Neural crest cell (in vitro differentiated cells): ENCODE results near the gene LGR5. TPM values are rescaled to one million over a fixed set of nuclear protein-coding genes. Genes with fewer than 3 reads are reported as not detected.
"Not testable (repeated sequence)": the region's sequence is repeated elsewhere in the genome, so short reads cannot be mapped to it uniquely, and the experiment has no call there.

Source experiments
- DNase-seq: peaks from one replicate; pipeline ENCODE4 v3.0.0; 2021; ENCODE audit warnings: low read depth, mixed read lengths, low spot score
- H3K27ac Mint-ChIP-seq: one replicate; pipeline ENCODE4 v1.8.0; 2021; ENCODE audit warnings: mild to moderate bottlenecking, mixed read lengths; ENCODE audit not compliant: unreplicated experiment
- H3K27me3 Mint-ChIP-seq: 2 replicates; pipeline ENCODE4 v1.8.0; 2021; ENCODE audit warnings: low read depth, mild to moderate bottlenecking, mixed read lengths
- H3K36me3 Mint-ChIP-seq: 2 replicates; pipeline ENCODE4 v1.8.0; 2021; ENCODE audit warnings: low read depth, mild to moderate bottlenecking, mixed read lengths
- H3K4me1 Mint-ChIP-seq: 2 replicates; pipeline ENCODE4 v1.8.0; 2021; ENCODE audit warnings: mixed read lengths
- H3K4me3 Mint-ChIP-seq: one replicate; pipeline ENCODE4 v1.8.0; 2021; ENCODE audit warnings: mild to moderate bottlenecking, mixed read lengths
- H3K9me3 Mint-ChIP-seq: 2 replicates; pipeline ENCODE4 v1.8.0; 2021; ENCODE audit warnings: mixed read lengths
- total RNA-seq: library from RNA; stranded (reverse); gene quantifications from 2 replicates; pipeline ENCODE4 v1.2.1, GENCODE V29; 2021
- TF ChIP-seq, protein P1 (sequence below): fragments of 200-600 bp; sonication (generic); conservative IDR thresholded peaks from 2 replicates; pipeline ENCODE4 v1.5.0; 2021; ENCODE audit warnings: antibody characterized with exemption, mild to moderate bottlenecking

LGR5 gene
- total RNA-seq, 1 donor from 2014 or later = 10.3 TPM

DNA sequence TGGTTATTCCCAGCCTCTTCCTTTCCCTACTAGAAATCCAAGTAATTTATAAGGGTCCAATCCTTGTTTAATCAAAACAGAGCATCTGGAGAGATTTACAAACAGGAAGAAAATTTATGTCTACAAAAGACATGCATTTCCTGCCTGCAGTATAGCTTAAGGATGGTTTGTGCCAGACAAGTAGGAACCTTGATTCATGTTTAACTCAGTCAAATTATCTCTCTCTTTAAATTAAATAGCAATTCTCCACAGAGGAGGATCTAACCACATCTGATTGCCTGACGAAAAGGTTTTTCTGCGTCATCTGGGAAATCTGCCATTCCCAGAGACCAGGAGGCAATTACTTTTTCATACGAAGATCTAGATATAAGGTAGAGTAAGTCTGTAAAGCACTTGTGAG, 118.8 kb downstream of the LGR5 start:
- Mint-ChIP-seq H3K4me3 (no peak overlapping the region), H3K27me3 (no peaks in the 10 kb centered on the region), H3K27ac (no peak overlapping the region), H3K9me3 (no peaks in the 10 kb centered on the region), H3K36me3 (peaks cover 7% of the 10 kb centered on the region), H3K4me1 (peaks cover 32% of the 10 kb centered on the region)
- TF ChIP-seq, protein P1, sequence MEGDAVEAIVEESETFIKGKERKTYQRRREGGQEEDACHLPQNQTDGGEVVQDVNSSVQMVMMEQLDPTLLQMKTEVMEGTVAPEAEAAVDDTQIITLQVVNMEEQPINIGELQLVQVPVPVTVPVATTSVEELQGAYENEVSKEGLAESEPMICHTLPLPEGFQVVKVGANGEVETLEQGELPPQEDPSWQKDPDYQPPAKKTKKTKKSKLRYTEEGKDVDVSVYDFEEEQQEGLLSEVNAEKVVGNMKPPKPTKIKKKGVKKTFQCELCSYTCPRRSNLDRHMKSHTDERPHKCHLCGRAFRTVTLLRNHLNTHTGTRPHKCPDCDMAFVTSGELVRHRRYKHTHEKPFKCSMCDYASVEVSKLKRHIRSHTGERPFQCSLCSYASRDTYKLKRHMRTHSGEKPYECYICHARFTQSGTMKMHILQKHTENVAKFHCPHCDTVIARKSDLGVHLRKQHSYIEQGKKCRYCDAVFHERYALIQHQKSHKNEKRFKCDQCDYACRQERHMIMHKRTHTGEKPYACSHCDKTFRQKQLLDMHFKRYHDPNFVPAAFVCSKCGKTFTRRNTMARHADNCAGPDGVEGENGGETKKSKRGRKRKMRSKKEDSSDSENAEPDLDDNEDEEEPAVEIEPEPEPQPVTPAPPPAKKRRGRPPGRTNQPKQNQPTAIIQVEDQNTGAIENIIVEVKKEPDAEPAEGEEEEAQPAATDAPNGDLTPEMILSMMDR = no peak
- no peak for DNase-seq

DNA sequence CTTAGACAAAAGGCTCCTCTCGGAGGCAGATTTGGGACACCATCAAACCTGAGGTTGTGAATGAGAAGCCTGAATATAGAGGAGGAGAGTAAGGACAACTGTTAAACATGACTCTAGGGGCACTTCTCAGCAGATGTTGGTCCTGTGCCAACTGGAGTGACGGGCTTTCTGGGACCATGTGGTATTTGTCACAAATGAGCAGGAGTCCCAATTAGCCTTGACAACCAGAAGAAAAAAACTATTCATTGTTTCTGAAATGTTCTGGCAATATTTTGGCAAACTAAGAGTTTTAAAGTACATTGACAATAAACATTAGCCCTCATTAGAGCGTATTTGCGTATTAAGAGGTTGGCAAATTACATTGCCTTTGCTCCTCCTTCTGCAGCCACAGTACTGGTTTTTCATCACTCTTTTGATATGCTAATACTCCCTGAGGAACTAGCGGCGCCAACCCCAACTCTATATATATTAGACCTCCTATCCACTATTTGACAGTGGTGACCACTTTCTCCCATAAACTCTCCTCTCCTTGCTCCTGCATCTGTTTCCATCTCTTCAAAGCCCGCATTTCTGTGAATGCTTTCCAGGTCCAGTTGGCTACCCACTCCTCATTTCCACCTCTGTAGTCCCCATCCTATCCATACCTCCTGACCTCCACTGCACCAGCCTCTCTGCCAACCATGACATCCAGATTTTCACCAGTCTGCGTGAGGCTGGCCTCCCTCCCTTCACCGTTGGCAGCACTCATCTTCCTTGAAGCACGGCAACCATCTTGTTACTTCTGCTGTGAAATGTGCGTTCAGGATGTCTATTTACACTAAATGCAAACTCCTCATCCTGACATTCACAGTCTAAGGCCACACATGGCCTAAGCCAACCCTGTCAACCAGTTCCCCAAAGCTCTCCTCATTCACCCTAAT, 123.3 kb downstream of the LGR5 start:
- no peak overlapping the region for H3K4me3 Mint-ChIP-seq
- DNase-seq = no peak
- H3K9me3 Mint-ChIP-seq = no peaks in the 10 kb centered on the region
- no peak overlapping the region for H3K27ac Mint-ChIP-seq
- TF ChIP-seq, protein P1 = no peak
- no peaks in the 10 kb centered on the region for H3K27me3 Mint-ChIP-seq
- H3K36me3 Mint-ChIP-seq = peaks cover 3% of the 10 kb centered on the region
- H3K4me1 Mint-ChIP-seq = peaks cover 17% of the 10 kb centered on the region

DNA sequence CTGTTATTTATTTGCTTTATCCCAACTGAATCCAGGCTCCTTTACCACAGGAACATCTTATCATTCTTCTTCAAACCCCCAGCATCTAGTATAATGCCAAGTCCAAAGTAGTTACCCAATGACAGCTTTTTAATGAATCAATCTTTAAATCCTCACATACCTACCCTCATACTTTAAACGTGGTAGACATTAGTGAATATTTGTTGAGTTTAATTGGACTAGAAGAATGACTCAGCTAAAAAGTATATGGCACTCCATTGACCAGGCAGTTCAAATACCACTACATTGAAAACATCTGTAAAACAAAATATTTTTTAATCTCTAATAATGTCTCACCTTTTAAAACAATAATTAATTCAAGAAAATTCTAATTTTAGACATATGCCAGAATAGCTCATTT, 125.9 kb downstream of the LGR5 start:
- no peak for DNase-seq
- H3K27ac Mint-ChIP-seq = no peak overlapping the region
- no peak overlapping the region for H3K4me3 Mint-ChIP-seq
- TF ChIP-seq, protein P1 = no peak
- H3K9me3 Mint-ChIP-seq = no peaks in the 10 kb centered on the region
- peaks cover 3% of the 10 kb centered on the region for H3K36me3 Mint-ChIP-seq
- no peaks in the 10 kb centered on the region for H3K27me3 Mint-ChIP-seq
- H3K4me1 Mint-ChIP-seq = peaks cover 17% of the 10 kb centered on the region

DNA sequence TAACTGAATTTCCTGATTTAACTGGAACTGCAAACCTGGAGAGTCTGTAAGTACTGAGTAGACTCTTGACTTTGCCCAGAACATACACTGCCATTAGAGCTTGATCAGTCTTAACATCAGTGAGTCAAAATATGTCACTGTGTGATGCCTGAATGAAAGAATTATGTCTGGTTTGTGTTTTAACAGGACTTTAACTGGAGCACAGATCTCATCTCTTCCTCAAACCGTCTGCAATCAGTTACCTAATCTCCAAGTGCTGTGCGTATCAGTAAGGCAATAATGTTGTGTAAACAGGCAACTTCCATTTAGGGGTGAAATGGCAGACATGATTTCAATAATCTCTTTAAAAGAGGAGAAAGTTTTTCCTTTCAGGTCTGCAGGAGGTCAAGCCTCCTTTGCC, 127.1 kb downstream of the LGR5 start:
- no peaks in the 10 kb centered on the region for H3K27me3 Mint-ChIP-seq
- no peak for DNase-seq
- no peak overlapping the region for H3K4me3 Mint-ChIP-seq
- H3K36me3 Mint-ChIP-seq = peaks cover 3% of the 10 kb centered on the region
- no peak overlapping the region for H3K27ac Mint-ChIP-seq
- TF ChIP-seq, protein P1 = no peak
- peaks cover 11% of the 10 kb centered on the region for H3K4me1 Mint-ChIP-seq
- H3K9me3 Mint-ChIP-seq = no peaks in the 10 kb centered on the region

DNA sequence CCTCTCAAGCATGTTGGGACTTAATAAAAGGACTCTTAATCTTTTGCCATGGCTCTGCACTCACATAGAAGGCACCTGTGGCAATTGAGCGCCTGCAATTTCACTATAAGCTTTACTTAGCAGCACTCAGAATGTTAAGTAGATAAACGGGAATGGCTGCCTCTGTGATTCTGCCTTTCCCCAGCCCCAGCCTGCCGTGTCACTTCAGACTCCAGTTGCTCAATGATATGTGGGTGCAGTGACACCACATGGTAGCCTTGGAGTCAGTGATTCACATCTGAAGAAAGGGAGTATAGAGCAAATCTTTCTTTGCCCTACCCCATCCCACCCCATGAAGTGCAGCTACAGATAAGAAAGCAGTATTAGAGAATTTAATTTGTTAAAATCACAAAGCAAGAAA, 127.9 kb downstream of the LGR5 start:
- TF ChIP-seq, protein P1 = no peak
- Mint-ChIP-seq H3K4me1 (peaks cover 11% of the 10 kb centered on the region), H3K27me3 (no peaks in the 10 kb centered on the region), H3K4me3 (no peak overlapping the region), H3K27ac (no peak overlapping the region), H3K36me3 (peaks cover 3% of the 10 kb centered on the region), H3K9me3 (no peaks in the 10 kb centered on the region)
- DNase-seq = no peak

DNA sequence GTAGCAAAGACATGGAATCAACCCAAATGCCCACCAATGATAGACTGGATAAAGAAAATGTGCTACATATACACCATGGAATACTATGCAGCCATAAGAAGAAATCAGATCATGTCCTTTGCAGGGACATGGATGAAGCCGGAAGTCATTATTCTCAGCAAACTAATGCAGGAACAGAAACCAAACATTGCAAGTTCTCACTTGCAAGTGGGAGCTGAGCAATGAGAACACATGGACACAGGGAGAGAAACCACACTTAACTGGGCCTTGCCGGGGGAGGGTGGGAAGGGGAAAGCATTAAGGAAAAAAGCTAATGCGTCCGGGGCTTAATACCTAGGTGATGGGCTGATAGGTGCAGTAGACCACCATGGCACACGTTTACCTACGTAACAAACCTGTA, 130.3 kb downstream of the LGR5 start:
- DNase-seq, H3K27ac Mint-ChIP-seq, H3K36me3 Mint-ChIP-seq, H3K4me3 Mint-ChIP-seq, H3K27me3 Mint-ChIP-seq, H3K9me3 Mint-ChIP-seq: not testable (repeated sequence)
- H3K4me1 Mint-ChIP-seq = peaks cover 15% of the 10 kb centered on the region
